Upper lobe of left lung (tissue), 4 donors: ENCODE results near the gene CNTLN.

Source experiments
- CTCF ChIP-seq, 6 experiments: fragments of 450-650 bp in 4 of 6; fragments of 200-600 bp in 2 of 6; sonication (generic) in 2 of 6; IDR thresholded peaks; one replicate each; pipeline ENCODE4 v1.5.1; 2016 to 2019; ENCODE audit warnings: antibody characterized with exemption in 6 of 6
- POLR2A ChIP-seq, 4 donors: fragments of 450-650 bp; IDR thresholded peaks; one replicate each; pipeline ENCODE4 v1.5.1; 2016 to 2017; ENCODE audit warnings: antibody characterized with exemption in 4 of 4, mild to moderate bottlenecking in 2 of 4
- POLR2AphosphoS5 ChIP-seq, 2 donors: sonication (generic); formaldehyde crosslinking; IDR thresholded peaks; one replicate each; pipeline ENCODE4 v1.5.1; 2017; ENCODE audit warnings: antibody characterized with exemption in 2 of 2

DNA sequence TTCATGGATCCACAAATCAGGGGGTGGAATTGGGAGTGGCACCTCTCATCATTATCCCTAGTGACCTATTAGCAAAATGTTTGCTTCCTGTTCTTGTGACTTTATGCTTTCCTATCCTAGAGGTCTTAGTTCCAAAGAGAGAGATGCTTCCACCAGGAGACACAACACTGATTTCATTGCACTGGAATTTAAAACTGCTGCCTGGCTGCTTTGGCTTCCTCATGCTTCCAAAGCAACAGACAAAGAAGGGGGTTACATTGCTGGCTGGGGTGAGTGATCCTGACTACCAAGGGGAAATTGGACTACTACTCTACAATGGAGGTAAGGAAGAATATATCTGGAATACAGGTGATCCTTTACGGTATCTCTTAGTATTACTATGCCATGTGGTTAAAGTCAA, 374.9 kb downstream of the CNTLN start:
- TF ChIP-seq CTCF (IDR thresholded peaks at IDR 0.05) = no peak
- no peak for TF ChIP-seq POLR2AphosphoS5 (IDR thresholded peaks at IDR 0.05)
- TF ChIP-seq POLR2A (IDR thresholded peaks at IDR 0.05) = no peak
